K562 (cell line): ENCODE measurements around the gene NAP1L1. TPM values are rescaled to one million over a fixed set of nuclear protein-coding genes. Genes with fewer than 3 reads are reported as not detected.

Experiments used
- BCOR ChIP-seq: fragments of 450-650 bp; IDR thresholded peaks from 2 replicates; pipeline ENCODE4 v1.6.1; 2016
- CREBBP ChIP-seq: IDR thresholded peaks from one replicate; pipeline ENCODE4 v1.6.1; 2012; ENCODE audit warnings: low read depth, mild to moderate bottlenecking, control low read depth, inconsistent platforms, low read length
- EHMT2 ChIP-seq: fragments of 450-650 bp; IDR thresholded peaks from 2 replicates; pipeline ENCODE4 v1.6.1; 2018; ENCODE audit warnings: antibody characterized with exemption
- EP300 ChIP-seq: IDR thresholded peaks from 2 replicates; pipeline ENCODE4 v1.6.1; 2012; ENCODE audit warnings: low read length, improper control_type of control experiment
- FOXA3 ChIP-seq, 2 experiments: fragments of 450-650 bp in 1 of 2; sonication (generic) in 1 of 2; formaldehyde crosslinking; IDR thresholded peaks in 1 of 2; conservative IDR thresholded peaks in 1 of 2; 2 replicates each; pipeline versions ENCODE4 v1.4.0 to v1.8.0; 2020 to 2022; ENCODE audit warnings: mild to moderate bottlenecking in 2 of 2, missing genetic modification reagents in 1 of 2
- GTF2A2 ChIP-seq: IDR thresholded peaks from 2 replicates; pipeline ENCODE4 v1.6.1; 2016; ENCODE audit warnings: mild to moderate bottlenecking, missing genetic modification characterization, missing compliant biosample characterization
- HSF4 ChIP-seq: fragments of 250-450 bp; sonication (Bioruptor Pico); IDR thresholded peaks from 2 replicates; pipeline ENCODE4 v2.1.2; 2022; ENCODE audit warnings: mild to moderate bottlenecking, moderate library complexity, borderline replicate concordance
- KDM4B ChIP-seq, 2 experiments: fragments of 450-650 bp in 1 of 2; sonication (generic) in 1 of 2; IDR thresholded peaks; 2 replicates each; pipeline ENCODE4 v1.6.1; 2016 to 2017; ENCODE audit warnings: borderline replicate concordance in 2 of 2, antibody characterized with exemption in 1 of 2, low read depth in 1 of 2, mild to moderate bottlenecking in 1 of 2
- SAFB2 ChIP-seq: fragments of 200-400 bp; formaldehyde crosslinking; IDR thresholded peaks from 2 replicates; pipeline ENCODE4 v1.6.1; 2018; ENCODE audit warnings: borderline replicate concordance, low read length, low read depth, moderate library complexity; ENCODE audit not compliant: severe bottlenecking
- XRCC5 ChIP-seq: fragments of 200-400 bp; formaldehyde crosslinking; IDR thresholded peaks from 2 replicates; pipeline ENCODE4 v1.6.1; 2017; ENCODE audit warnings: low read depth, mild to moderate bottlenecking, low read length
- ZNF140 ChIP-seq: fragments of 250-450 bp; sonication (Bioruptor Pico); IDR thresholded peaks from 2 replicates; pipeline ENCODE4 v1.8.0; 2021; ENCODE audit warnings: moderate library complexity, mild to moderate bottlenecking, inconsistent platforms
- ZSCAN29 ChIP-seq: fragments of 450-650 bp; IDR thresholded peaks from 2 replicates; pipeline ENCODE4 v1.6.1; 2017
- polyA plus RNA-seq, 8 experiments: library from polyadenylated mRNA; depleted of rRNA in 4 of 8; stranded (reverse) in 5 of 8; unstranded in 3 of 8; fragments of >200 nt; fragmentation: Nextera tagmentation in 2 of 8; fragmentation: Illumina TruSeq in 1 of 8; extraction: Ambion mirVana in 2 of 8; extraction: Trizol in 1 of 8; gene quantifications; 2 replicates each; pipeline versions ENCODE4 v1.2.1 to v1.2.3, GENCODE V29; 2011 to 2014; ENCODE audit warnings: inconsistent platforms in 1 of 8, missing spikeins in 1 of 8
- total RNA-seq, 7 experiments: library from RNA; depleted of rRNA in 6 of 7; stranded (reverse); fragments of >200 nt in 6 of 7; fragmentation: Illumina TruSeq in 2 of 7; extraction: Trizol in 2 of 7; gene quantifications; 2 replicates each; pipeline versions ENCODE4 v1.2.1 to v1.2.3, GENCODE V29; 2011 to 2021; ENCODE audit warnings: low replicate concordance in 1 of 7
- TF ChIP-seq, protein P1 (sequence below), 2 experiments: fragments of 450-650 bp in 1 of 2; sonication (generic) in 1 of 2; formaldehyde crosslinking in 1 of 2; IDR thresholded peaks; 2 replicates each; pipeline versions ENCODE4 v1.7.1 to v1.9.0; 2016 to 2022; ENCODE audit warnings: inconsistent platforms in 1 of 2, mild to moderate bottlenecking in 1 of 2, missing genetic modification reagents in 1 of 2
- TF ChIP-seq, protein P2 (sequence below): sonication (generic); formaldehyde crosslinking; IDR thresholded peaks from 2 replicates; pipeline ENCODE4 v1.8.0; 2022; ENCODE audit warnings: missing genetic modification reagents, mild to moderate bottlenecking, borderline replicate concordance
- TF ChIP-seq, protein P3 (sequence below): fragments of 450-650 bp; formaldehyde crosslinking; IDR thresholded peaks from 2 replicates; pipeline ENCODE4 v1.4.0; 2020; ENCODE audit warnings: mild to moderate bottlenecking, moderate library complexity
- TF ChIP-seq, protein P4 (sequence below): fragments of 250-450 bp; sonication (Bioruptor Pico); IDR thresholded peaks from 2 replicates; pipeline ENCODE4 v1.5.0; 2021

The NAP1L1 gene
- total and polyA plus RNA-seq, 9 of the 15 experiments (the other 6 are each of a cell fraction or from before 2014, with no cell fraction given): 287 to 747 (median 450) TPM

DNA sequence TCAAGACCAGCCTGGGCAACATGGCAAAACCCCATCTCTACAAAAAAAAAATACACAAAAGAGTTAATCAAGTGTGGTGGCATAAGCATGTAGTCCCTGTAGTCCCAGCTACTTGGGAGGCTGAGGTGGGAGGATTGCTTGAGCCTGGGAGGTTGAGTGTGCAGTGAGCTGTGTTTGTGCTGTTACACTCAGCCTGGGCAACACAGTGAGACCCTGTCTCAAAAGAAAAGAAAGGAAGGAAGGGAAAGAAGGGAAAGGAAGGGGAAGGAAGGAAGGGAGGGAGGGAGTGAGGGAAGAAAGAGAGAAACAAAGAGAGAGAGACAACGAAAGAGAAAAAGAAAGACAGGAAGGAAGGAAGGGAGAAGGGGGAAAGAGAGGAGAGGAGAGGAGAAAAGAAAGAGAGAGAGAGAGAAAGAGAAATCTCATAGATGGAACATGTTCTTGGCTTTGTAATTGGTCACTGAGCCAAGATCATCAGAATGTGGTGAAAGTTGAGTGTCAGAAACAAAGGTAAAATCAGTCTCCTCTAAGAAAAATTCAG, 26.8 kb upstream of the NAP1L1 start (continued):
- TF ChIP-seq, protein P1, sequence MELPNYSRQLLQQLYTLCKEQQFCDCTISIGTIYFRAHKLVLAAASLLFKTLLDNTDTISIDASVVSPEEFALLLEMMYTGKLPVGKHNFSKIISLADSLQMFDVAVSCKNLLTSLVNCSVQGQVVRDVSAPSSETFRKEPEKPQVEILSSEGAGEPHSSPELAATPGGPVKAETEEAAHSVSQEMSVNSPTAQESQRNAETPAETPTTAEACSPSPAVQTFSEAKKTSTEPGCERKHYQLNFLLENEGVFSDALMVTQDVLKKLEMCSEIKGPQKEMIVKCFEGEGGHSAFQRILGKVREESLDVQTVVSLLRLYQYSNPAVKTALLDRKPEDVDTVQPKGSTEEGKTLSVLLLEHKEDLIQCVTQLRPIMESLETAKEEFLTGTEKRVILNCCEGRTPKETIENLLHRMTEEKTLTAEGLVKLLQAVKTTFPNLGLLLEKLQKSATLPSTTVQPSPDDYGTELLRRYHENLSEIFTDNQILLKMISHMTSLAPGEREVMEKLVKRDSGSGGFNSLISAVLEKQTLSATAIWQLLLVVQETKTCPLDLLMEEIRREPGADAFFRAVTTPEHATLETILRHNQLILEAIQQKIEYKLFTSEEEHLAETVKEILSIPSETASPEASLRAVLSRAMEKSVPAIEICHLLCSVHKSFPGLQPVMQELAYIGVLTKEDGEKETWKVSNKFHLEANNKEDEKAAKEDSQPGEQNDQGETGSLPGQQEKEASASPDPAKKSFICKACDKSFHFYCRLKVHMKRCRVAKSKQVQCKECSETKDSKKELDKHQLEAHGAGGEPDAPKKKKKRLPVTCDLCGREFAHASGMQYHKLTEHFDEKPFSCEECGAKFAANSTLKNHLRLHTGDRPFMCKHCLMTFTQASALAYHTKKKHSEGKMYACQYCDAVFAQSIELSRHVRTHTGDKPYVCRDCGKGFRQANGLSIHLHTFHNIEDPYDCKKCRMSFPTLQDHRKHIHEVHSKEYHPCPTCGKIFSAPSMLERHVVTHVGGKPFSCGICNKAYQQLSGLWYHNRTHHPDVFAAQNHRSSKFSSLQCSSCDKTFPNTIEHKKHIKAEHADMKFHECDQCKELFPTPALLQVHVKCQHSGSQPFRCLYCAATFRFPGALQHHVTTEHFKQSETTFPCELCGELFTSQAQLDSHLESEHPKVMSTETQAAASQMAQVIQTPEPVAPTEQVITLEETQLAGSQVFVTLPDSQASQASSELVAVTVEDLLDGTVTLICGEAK (IDR thresholded peaks at IDR 0.05): no peak
- TF ChIP-seq, protein P1 (CRISPR knock-in tag; IDR thresholded peaks at IDR 0.05): no peak
- TF ChIP-seq, protein P2, sequence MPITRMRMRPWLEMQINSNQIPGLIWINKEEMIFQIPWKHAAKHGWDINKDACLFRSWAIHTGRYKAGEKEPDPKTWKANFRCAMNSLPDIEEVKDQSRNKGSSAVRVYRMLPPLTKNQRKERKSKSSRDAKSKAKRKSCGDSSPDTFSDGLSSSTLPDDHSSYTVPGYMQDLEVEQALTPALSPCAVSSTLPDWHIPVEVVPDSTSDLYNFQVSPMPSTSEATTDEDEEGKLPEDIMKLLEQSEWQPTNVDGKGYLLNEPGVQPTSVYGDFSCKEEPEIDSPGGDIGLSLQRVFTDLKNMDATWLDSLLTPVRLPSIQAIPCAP: no peak
- TF ChIP-seq FOXA3 (CRISPR knock-in tag; conservative IDR thresholded peaks at IDR 0.05 in 1 of 2, IDR thresholded peaks at IDR 0.05 in 1 of 2): no peak
- TF ChIP-seq ZNF140 (CRISPR knock-in tag): no peak
- no peak for TF ChIP-seq KDM4B (IDR thresholded peaks at IDR 0.05; ENCODE audit: borderline replicate concordance in 2 of 2, low read depth in 1 of 2)
- TF ChIP-seq, protein P3, sequence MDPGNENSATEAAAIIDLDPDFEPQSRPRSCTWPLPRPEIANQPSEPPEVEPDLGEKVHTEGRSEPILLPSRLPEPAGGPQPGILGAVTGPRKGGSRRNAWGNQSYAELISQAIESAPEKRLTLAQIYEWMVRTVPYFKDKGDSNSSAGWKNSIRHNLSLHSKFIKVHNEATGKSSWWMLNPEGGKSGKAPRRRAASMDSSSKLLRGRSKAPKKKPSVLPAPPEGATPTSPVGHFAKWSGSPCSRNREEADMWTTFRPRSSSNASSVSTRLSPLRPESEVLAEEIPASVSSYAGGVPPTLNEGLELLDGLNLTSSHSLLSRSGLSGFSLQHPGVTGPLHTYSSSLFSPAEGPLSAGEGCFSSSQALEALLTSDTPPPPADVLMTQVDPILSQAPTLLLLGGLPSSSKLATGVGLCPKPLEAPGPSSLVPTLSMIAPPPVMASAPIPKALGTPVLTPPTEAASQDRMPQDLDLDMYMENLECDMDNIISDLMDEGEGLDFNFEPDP: no peak
- TF ChIP-seq BCOR: peak; percentile 65; the same call in 1 of the 2 replicates
- TF ChIP-seq HSF4 (CRISPR knock-in tag): no peak
- peak; percentile 59; the same call in 1 of the 2 replicates for TF ChIP-seq EHMT2
- TF ChIP-seq GTF2A2: no peak
- no peak for TF ChIP-seq SAFB2
- TF ChIP-seq XRCC5: no peak
- no peak for TF ChIP-seq CREBBP
- TF ChIP-seq EP300: no peak
- TF ChIP-seq, protein P4, sequence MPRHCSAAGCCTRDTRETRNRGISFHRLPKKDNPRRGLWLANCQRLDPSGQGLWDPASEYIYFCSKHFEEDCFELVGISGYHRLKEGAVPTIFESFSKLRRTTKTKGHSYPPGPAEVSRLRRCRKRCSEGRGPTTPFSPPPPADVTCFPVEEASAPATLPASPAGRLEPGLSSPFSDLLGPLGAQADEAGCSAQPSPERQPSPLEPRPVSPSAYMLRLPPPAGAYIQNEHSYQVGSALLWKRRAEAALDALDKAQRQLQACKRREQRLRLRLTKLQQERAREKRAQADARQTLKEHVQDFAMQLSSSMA: no peak
- no peak for TF ChIP-seq ZSCAN29
